HepG2 (cell line): ENCODE measurements around the gene DALRD3.
A peak's percentile ranks its signal among the peaks of the same experiment; 100 is the strongest.

Experiments used
- FOXA1 ChIP-seq, 2 experiments: fragments of 450-650 bp in 1 of 2; sonication (generic) in 1 of 2; formaldehyde crosslinking in 1 of 2; IDR thresholded peaks; 2 replicates each; pipeline versions ENCODE4 v1.4.0 to v1.6.1; 2016 to 2020; ENCODE audit warnings: missing genetic modification reagents in 1 of 2
- FOXK2 ChIP-seq: fragments of 450-650 bp; IDR thresholded peaks from 2 replicates; pipeline ENCODE4 v1.6.1; 2016
- IKZF1 ChIP-seq: fragments of 450-650 bp; IDR thresholded peaks from 2 replicates; pipeline ENCODE4 v1.7.1; 2016
- NCOA1 ChIP-seq: sonication (generic); formaldehyde crosslinking; IDR thresholded peaks from 2 replicates; pipeline ENCODE4 v1.9.0; 2021; ENCODE audit warnings: missing genetic modification reagents
- RBAK ChIP-seq: sonication (generic); formaldehyde crosslinking; IDR thresholded peaks from 2 replicates; pipeline ENCODE4 v1.5.1; 2020; ENCODE audit warnings: mild to moderate bottlenecking, missing genetic modification reagents
- ZNF274 ChIP-seq: sonication (generic); formaldehyde crosslinking; IDR thresholded peaks from 2 replicates; pipeline ENCODE4 v1.5.1; 2020; ENCODE audit warnings: mild to moderate bottlenecking, missing genetic modification reagents
- ZNF296 ChIP-seq: sonication (generic); formaldehyde crosslinking; conservative IDR thresholded peaks from 2 replicates; pipeline ENCODE4 v1.5.0; 2020; ENCODE audit warnings: mild to moderate bottlenecking, missing genetic modification reagents
- ZNF549 ChIP-seq: sonication (generic); formaldehyde crosslinking; IDR thresholded peaks from 2 replicates; pipeline ENCODE4 v1.5.0; 2020; ENCODE audit warnings: missing genetic modification reagents
- ZSCAN25 ChIP-seq: sonication (generic); formaldehyde crosslinking; IDR thresholded peaks from 2 replicates; pipeline ENCODE4 v1.8.0; 2022; ENCODE audit warnings: mild to moderate bottlenecking, missing genetic modification reagents
- TF ChIP-seq, protein P1 (sequence below): sonication (generic); formaldehyde crosslinking; IDR thresholded peaks from 2 replicates; pipeline ENCODE4 v1.4.0; 2020; ENCODE audit warnings: missing genetic modification reagents, mild to moderate bottlenecking, borderline replicate concordance
- TF ChIP-seq, protein P2 (sequence below): sonication (generic); formaldehyde crosslinking; IDR thresholded peaks from 2 replicates; pipeline ENCODE4 v1.5.0; 2020; ENCODE audit warnings: mild to moderate bottlenecking, missing genetic modification reagents, moderate library complexity

DNA sequence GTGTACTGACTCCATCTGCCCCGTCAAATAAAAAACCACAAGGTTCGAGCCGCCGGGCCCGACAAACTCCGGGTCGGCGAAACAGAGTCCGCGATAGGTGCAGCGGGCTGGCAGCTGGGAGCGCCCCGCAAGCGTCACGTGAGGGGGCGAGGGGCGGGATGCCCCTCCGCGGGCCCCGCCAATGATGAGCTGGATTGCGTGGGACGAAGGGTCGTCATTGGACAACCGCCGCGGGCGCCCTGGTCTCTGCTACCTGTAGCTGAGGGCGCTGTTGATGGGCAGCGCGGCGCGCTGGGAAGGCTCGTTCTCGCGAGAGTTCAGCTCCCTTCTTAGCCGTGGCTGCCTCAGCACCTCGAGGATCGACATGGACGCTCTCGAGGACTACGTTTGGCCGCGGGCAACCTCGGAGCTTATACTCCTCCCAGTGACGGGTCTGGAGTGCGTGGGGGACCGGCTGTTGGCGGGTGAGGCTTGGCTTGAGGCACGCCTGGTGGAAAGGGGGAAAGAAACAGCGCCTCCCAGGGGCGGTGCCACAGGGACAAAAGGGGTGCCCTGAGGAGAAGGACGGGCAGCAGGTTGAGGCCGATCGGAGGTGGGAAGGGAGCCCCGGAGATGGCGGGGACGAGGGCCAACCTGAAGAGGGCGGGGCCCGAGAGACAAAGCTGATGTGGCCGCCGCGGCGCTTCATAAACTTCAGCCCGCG is 11.2 kb downstream of the DALRD3 start, which contains the start of gene WDR6:
- TF ChIP-seq ZNF274 (CRISPR knock-in tag) = peak; percentile 62; the same call in 1 of the 2 replicates
- TF ChIP-seq ZSCAN25 = peak; percentile 6; the same call in 1 of the 2 replicates
- TF ChIP-seq IKZF1 = no peak
- TF ChIP-seq ZNF296 (CRISPR knock-in tag) = no peak
- TF ChIP-seq ZNF549 (CRISPR knock-in tag) = no peak
- TF ChIP-seq, protein P1, sequence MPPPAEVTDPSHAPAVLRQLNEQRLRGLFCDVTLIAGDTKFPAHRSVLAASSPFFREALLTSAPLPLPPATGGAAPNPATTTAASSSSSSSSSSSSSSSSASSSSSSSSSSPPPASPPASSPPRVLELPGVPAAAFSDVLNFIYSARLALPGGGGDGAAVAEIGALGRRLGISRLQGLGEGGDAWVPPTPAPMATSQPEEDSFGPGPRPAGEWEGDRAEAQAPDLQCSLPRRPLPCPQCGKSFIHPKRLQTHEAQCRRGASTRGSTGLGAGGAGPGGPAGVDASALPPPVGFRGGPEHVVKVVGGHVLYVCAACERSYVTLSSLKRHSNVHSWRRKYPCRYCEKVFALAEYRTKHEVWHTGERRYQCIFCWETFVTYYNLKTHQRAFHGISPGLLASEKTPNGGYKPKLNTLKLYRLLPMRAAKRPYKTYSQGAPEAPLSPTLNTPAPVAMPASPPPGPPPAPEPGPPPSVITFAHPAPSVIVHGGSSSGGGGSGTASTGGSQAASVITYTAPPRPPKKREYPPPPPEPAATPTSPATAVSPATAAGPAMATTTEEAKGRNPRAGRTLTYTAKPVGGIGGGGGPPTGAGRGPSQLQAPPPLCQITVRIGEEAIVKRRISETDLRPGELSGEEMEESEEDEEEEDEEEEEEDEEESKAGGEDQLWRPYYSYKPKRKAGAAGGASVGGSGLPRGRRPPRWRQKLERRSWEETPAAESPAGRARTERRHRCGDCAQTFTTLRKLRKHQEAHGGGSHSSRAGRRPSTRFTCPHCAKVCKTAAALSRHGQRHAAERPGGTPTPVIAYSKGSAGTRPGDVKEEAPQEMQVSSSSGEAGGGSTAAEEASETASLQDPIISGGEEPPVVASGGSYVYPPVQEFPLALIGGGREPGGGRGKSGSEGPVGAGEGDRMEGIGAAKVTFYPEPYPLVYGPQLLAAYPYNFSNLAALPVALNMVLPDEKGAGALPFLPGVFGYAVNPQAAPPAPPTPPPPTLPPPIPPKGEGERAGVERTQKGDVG (CRISPR knock-in tag) = no peak
- TF ChIP-seq FOXA1 (IDR thresholded peaks at IDR 0.05) = no peak
- TF ChIP-seq FOXA1 (CRISPR knock-in tag; IDR thresholded peaks at IDR 0.05) = no peak
- TF ChIP-seq NCOA1 (CRISPR knock-in tag) = no peak; the same call in 1 of the 2 replicates
- TF ChIP-seq RBAK (CRISPR knock-in tag) = no peak
- TF ChIP-seq, protein P2, sequence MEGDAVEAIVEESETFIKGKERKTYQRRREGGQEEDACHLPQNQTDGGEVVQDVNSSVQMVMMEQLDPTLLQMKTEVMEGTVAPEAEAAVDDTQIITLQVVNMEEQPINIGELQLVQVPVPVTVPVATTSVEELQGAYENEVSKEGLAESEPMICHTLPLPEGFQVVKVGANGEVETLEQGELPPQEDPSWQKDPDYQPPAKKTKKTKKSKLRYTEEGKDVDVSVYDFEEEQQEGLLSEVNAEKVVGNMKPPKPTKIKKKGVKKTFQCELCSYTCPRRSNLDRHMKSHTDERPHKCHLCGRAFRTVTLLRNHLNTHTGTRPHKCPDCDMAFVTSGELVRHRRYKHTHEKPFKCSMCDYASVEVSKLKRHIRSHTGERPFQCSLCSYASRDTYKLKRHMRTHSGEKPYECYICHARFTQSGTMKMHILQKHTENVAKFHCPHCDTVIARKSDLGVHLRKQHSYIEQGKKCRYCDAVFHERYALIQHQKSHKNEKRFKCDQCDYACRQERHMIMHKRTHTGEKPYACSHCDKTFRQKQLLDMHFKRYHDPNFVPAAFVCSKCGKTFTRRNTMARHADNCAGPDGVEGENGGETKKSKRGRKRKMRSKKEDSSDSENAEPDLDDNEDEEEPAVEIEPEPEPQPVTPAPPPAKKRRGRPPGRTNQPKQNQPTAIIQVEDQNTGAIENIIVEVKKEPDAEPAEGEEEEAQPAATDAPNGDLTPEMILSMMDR (CRISPR knock-in tag) = peak; percentile 76
- TF ChIP-seq FOXK2 = peak; percentile 58
